Neural progenitor cell (in vitro differentiated cells): Measurements from ENCODE around the gene ERC2.

ENCODE experiments used
- CTCF ChIP-seq: fragments of 200-600 bp; sonication (generic); IDR thresholded peaks from 2 replicates; pipeline ENCODE4 v1.5.1; 2017; ENCODE audit warnings: antibody characterized with exemption, mild to moderate bottlenecking
- EZH2phosphoT487 ChIP-seq: fragments of 200-600 bp; sonication (generic); IDR thresholded peaks from 2 replicates; pipeline ENCODE4 v1.6.1; 2017; ENCODE audit warnings: antibody characterized with exemption

- TF ChIP-seq CTCF (peak; percentile 15), EZH2phosphoT487 (peak; percentile 22)
Observed at GRCh38 chr3:55480911-55481743, 987.1 kb downstream of the ERC2 start.
